OCI-LY3 (cell line): ENCODE data around the gene FBXO42.

Source experiments
- CTCF ChIP-seq: fragments of 200-600, 300-600 bp; sonication (generic); IDR thresholded peaks from 2 replicates; pipeline ENCODE4 v1.5.1; 2014; ENCODE audit warnings: antibody characterized with exemption, low read length, low read depth
- EZH2phosphoT487 ChIP-seq: fragments of 200-600 bp; shearing (Covaris generic); IDR thresholded peaks from 2 replicates; pipeline ENCODE4 v1.6.1; 2018; ENCODE audit warnings: antibody characterized with exemption, mixed run types, low read depth

- TF ChIP-seq CTCF (no peak), EZH2phosphoT487 (no peak)
Observed at GRCh38 chr1:16266411-16267118, 85.7 kb downstream of the FBXO42 start.
